Hepatic stellate cell (primary cell): Measurements from ENCODE around the gene ABHD17A.

Experiments used
- DNase-seq: peaks from one replicate; pipeline ENCODE4 v3.0.0; 2011; ENCODE audit warnings: low spot score

ABHD17A gene

DNA sequence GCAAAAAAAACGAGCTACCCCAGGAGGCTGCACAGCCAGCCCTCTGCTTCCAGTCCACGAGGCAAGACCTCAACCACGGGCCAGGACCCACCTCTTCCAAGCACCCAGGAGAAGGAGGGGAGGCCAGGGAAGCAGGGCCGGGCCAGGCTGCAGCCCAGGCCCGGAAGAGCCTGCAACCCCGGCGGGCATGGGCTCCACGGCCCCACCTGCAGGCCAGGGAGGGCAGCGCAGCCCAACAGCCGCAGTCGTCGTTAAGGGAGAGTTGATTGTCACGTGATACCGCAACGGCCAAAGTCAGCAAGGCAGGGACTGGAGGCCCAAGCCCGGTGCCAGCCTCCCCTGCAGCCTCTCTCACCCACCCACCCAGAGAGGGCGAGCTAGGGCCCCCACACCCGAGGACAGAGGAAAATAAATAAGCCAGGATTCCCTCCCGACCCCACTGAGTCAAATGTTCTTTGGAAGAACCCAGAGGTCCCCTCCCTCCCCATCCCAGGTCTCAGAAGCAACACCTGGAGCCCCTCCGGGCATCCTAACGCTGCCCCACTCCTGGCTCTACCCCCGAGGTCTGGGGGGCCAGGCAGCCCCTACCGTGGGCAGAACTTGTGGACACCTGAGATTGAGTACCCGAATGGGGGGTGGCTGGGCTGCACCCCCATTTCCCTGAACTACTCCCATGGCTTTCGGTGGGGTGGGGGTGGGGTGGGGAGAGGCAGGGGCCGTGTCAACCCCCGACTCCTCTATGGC is 31.8 kb downstream of the ABHD17A start:
- peak; percentile 89 for DNase-seq

- DNase-seq = no peak
Observed at GRCh38 chr19:1852581-1853128, 32.6 kb downstream of the ABHD17A start.

GRCh38 chr19:1851654-1852580 is 33.4 kb downstream of the ABHD17A start:
- no peak for DNase-seq

DNA sequence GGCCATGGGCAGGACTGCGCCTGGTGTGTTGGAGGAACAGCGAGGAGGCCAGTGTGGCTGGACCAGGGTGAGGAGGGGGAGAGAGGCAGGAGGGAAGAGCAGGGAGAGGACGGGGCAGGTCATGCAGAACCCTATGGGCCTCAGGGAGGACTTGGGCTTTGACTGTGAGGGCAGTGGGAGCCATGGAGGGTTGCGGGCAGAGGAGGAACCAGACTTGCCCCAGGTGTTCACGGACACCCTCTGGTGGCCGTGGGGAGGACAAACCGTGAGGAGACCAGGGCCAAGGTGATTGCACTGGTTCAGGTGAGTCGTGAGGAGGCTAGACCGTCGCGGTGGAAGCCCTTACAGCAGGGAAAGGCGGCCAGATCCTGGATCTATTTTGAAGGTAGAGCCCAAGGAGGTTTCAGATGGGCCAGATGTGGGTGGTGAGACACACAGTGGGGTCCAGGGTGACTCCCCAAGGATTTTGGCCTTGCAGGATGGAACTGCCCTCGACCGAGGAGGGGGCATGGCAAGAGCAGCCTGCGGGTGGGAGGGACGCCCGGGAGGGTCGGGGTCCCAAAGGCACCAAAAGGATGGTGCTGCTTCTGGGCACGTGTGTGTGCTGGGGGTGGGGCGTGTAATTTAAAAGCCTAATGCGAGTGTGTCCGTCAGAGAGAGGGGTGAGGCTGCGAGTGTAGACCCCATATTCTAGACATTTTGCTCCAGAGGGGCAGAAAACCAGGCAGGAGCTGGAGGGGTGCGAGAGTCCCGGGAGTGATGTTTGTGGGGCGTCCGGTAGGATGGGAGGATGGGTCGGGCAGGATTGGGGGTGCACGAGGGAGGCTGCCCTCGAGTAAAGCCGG is 34.3 kb downstream of the ABHD17A start:
- DNase-seq = no peak

DNA sequence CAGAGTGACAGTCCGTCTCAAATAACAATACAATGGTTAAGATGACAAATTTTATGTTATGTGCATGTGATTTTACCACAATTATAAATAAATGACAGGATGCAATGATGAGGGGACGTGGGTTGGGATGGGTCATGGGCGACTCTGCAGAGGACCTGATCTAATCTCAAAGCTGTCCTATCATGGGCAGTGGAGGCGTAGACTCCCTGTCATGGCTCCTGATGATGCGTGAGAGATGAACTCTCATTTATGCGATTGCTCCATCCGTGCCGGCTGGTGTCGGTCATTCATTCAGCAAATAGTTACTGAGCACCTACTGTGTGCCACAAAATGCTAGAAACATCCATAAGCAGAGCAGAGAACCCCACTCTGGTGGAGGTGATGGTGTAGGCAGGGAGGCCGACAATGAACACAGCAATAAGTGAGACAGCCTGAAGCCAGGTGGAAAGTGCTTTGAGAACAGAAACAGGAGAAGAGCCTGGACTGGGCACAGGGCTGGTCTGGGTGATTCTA is 35.4 kb downstream of the ABHD17A start:
- DNase-seq = no peak

DNA sequence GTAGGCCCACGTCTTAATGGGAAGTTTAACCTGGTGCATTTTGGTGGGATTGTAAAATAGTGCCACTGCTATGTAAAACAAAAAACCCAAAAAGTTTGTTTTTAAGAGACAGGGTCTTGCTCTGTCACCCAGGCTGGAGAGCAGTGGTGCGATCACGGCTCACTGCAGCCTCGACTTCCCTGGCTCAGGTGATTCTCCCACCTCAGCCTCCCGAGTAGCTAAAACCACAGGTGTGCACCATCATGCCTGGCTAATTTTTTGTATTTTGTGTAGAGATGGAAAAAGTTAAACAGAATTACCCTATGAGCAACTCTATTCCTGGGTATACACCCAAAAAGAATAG is 36.2 kb downstream of the ABHD17A start:
- no peak for DNase-seq

DNA sequence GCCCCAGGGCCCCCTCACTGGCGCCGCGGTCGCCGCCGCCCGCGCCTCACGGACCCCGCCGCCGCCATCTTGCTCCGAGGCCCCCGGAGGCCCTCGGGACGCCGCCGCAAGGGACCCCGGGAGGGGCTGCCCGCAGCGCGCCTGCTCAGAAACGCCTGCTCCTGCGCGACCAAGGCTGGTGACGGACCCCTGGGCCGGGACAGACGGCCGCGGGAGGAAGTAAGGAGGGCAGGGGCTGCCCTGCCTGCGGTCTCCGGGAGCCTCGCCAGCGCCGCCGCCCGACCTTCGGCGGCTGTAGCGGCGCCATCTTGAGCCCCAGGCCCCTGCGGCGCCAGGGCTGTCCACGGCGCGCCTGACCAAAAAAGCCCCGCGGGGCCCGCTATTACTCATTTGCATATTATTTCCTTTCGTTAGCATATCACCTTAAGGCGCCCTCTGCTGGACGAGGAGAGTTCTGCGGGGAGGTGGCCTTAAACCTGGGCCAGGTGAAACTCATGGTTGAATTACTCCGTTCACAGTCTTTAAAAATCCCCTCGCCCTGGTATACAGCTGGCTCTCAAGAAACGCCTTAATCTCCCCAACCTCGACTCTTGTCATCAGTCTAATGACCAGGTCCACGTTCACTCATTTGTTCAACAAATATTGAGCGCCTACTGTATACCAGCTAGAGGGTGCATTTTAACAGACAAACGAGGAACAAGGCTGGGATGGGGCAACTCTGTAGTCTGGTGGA is 36.7 kb downstream of the ABHD17A start, which contains the start of gene REXO1:
Gene REXO1, minus strand, starts transcription at position 85 of the 733 bp plus-strand sequence. CDS start 125 bp downstream, outside the sequence.
- peak; percentile 91 for DNase-seq

DNA sequence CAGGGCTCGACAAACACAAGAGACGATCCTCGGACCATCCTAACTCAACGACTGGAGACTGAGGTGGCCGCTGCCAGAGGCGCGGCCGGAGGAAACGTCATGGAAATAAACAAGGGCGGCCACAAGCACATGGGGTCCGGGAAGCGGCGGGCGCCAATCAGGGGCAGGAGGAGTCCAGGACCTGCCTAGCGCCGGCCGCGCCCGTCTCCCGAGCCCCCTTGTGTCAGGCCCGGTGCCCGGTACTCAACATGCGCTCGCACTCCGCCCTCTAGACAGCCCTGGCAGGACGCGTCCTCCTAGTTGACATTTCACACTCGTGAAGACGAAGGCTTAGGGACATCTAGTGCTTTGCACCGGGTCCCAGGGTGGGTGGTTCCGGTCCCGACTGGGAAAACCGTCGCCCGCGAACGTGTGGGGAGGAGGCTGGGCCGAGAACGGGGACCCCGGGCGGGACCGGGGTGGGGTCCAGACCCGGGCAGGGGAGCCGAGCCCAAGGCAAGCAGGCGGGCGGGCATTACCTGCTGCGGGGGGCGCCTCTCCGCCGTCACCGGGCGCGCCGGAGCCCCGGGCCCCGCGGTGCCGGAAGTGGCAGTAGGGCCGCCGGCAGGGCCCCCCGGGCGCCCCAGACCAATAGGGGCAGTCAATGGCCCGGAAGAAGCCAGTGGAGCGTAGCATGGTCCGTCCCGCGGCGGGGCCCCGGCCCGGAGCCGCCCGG is 37.5 kb downstream of the ABHD17A start:
- peak; percentile 60 for DNase-seq

DNA sequence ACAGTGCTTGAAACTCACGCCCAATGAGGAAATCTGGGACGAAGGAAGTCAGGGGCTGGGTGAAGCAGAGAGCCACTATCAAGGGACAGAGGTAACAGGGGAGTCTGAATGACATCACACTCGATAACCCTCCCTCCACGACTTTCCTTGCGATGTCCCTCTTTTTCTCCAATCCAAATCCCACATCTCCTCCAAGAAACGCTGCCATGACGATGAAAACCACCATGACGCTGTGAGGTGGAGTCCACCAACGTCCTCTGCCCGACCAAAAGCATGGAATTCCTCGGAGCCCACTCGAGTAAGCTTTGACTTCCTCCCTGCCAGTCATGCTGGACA is 38.0 kb downstream of the ABHD17A start:
- no peak for DNase-seq

GRCh38 chr19:1846517-1847204 is 38.6 kb downstream of the ABHD17A start:
- DNase-seq = no peak

GRCh38 chr19:1845642-1846041 is 39.7 kb downstream of the ABHD17A start:
- DNase-seq = no peak

DNA sequence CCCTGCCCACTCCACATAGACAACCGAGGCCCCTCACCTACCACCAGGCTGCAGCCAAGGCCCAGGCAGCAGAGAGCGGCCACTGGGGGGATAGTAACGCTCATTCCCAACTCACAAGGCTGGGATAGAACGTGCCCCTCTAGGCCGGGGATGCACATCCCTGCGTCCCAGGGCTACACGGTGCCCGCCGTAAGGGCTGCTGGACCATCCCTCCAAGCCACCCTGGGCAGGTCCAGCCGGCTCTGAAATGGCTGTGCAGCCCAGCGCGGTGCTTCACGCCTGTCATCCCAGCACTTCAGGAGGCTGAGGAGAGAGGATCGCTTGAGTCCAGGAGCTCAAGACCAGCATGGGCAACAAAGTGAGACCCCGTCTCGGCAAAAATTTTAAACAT is 40.2 kb downstream of the ABHD17A start:
- DNase-seq = no peak

GRCh38 chr19:1844513-1845124 is 40.7 kb downstream of the ABHD17A start:
- DNase-seq = no peak

- DNase-seq = no peak
Observed at GRCh38 chr19:1843646-1844394, 41.5 kb downstream of the ABHD17A start.

DNA sequence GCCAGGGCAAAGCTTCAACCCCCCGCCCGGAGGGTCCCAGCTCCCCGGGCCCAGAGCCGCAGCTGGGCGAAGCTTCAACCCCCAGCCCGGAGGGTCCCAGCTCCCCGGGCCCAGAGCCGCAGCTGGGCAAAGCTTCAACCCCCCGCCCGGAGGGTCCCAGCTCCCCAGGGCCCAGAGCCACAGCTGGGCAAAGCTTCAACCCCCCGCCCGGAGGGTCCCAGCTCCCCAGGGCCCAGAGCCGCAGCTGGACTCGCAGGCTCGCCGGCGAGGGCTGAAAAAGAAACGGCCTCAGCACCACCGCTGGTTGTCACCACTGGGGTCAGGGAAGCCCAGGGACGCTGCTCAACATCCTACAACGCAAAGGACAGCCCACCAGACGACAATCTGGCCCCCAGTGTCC is 42.2 kb downstream of the ABHD17A start:
- DNase-seq = no peak

DNA sequence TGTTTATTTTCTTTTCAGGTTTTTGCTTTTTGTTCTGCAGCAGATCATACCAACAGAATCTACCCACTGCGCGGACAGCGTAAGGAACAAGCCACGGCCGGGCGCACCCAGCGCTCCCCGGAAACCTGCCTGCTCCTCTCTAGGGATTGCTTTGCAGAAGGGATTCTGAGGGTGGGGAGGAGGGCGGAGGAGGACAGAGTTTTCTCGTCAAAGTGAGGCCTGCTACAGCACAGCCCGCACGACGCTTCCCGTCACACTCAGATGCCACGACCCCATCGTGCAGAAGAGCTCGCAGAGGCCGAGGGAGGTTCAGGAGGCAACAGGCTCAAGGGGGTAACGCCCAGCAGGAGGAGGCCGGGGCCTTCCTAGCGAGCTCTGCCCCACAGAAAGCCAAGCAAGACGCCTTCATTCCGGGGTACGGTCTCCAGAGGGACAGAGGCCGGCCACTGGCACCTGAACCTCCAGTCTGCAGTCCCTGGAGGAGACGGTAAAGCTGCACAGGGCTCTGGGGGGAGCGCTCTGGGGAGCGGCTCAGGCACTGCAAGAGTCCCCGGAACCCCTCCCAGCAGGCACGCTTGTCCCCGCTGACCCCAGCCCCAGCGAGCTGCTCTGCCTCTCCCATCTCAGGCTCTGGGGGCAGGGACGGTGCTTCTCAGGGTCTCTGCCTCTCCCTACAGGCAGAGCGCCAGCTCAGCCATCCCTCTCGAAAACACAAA is 43.9 kb downstream of the ABHD17A start:
- DNase-seq = peak; percentile 34

- DNase-seq = peak; percentile 83
Observed at GRCh38 chr19:1840541-1841115, 44.7 kb downstream of the ABHD17A start.
